Astrocyte (in vitro differentiated cells and primary cell): ENCODE results near the gene PDK3.

Experiments
- CTCF ChIP-seq: IDR thresholded peaks from 2 replicates; pipeline ENCODE4 v1.5.1; 2011; ENCODE audit warnings: low read depth, mild to moderate bottlenecking, inconsistent platforms, low read length, moderate library complexity; ENCODE audit not compliant: insufficient read depth
- EZH2 ChIP-seq: IDR thresholded peaks from 2 replicates; pipeline ENCODE4 v1.6.1; 2012; ENCODE audit warnings: mild to moderate bottlenecking, low read length, inconsistent platforms; ENCODE audit not compliant: insufficient read depth

DNA sequence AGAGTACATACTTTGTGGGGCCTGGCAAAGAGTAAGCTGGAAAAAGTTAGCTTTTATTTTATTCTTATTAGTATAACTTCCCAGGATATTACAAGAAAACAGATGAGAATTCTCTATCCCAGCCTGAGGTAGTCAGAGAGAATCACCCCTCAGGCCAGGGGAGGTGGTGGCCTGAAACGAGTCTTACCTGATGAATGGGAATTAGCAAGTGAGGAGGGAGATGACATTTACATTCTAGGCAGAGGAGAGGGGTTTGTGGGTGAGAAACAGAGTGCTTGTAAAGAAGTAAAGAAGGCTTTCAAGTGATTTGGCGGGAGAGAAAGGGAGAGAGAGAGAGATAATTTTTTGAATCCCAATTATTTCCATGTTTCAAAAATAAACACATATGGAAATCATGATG lies 39.3 kb upstream of the PDK3 start:
- no peak for TF ChIP-seq CTCF
- no peak for TF ChIP-seq EZH2
